ENCODE results near the gene KCNJ14. TPM values are rescaled to one million over a fixed set of nuclear protein-coding genes. Genes with fewer than 3 reads are reported as not detected.

Gene KCNJ14
- total RNA-seq, 1 experiment from 2014 or later, result 1.4 TPM

- no peaks in the 10 kb centered on the region for H4K20me1 ChIP-seq (ENCODE audit: low read length)
- CTCF ChIA-PET, result interaction anchor here (1.5 kb wide), 1 partner anchor 138 kb away, joined by 6 read pairs; no protein-coding TSS in a partner anchor
- TSS peak; percentile 74 for BruUV-seq (replicated peaks)
These were observed 9.5 kb upstream of the KCNJ14 start, which contains the start of gene GRWD1 for GRCh38 chr19:48445606-48446481. Gene GRWD1 (plus strand): TSS chr19:48445983. CDS start chr19:48446006, 23 bp downstream.

GRCh38 chr19:48446579-48446978, 8.8 kb upstream of the KCNJ14 start:
- POLR2A ChIA-PET (ENCODE audit: unreplicated experiment), result no interaction called here
- Histone ChIP-seq H3K9me3 (ENCODE audit: low read length) (no peaks in the 10 kb centered on the region), H3K9ac (ENCODE audit: low read length) (peak overlapping the region; percentile 97), H3K79me2 (ENCODE audit: low read length) (peaks cover 30% of the 10 kb centered on the region), H3K36me3 (ENCODE audit: low read depth, low read length) (peaks cover 32% of the 10 kb centered on the region), H3K27ac (ENCODE audit: low read length) (peak overlapping the region; percentile 73), H2AFZ (ENCODE audit: low read length) (no peak overlapping the region), H3K4me3 (ENCODE audit: low read length) (peak overlapping the region; percentile 87), H3K27me3 (ENCODE audit: low read length) (no peaks in the 10 kb centered on the region), H3K4me2 (ENCODE audit: low read length) (peak overlapping the region; percentile 99), H3K4me1 (ENCODE audit: insufficient read depth, low read length) (peaks cover 18% of the 10 kb centered on the region), H3K9me2 (replicated peaks; ENCODE audit: low read length) (no peaks in the 10 kb centered on the region), H4K20me1 (ENCODE audit: low read length) (no peaks in the 10 kb centered on the region), H3F3A (ENCODE audit: low read length, unreplicated experiment) (no peaks in the 10 kb centered on the region)
- no TSS peak for BruUV-seq (replicated peaks)
- CTCF ChIA-PET, result no interaction called here
- TF ChIP-seq CTCF (conservative IDR thresholded peaks at IDR 0.05; ENCODE audit: low read depth, low read length), result no peak
- TF ChIP-seq EZH2 (IDR thresholded peaks at IDR 0.05; ENCODE audit: low read length, unreplicated experiment), result no peak
- TF ChIP-seq EZH2phosphoT487 (IDR thresholded peaks at IDR 0.05; ENCODE audit: borderline replicate concordance, low read length), result no peak
- ATAC-seq (no peak), DNase-seq (no peak)
- intact Hi-C loops (cut with micrococcal nuclease), result loop anchor here (5.0 kb wide), 1 partner anchor 54 kb away; the partner anchor contains the start of genes GRIN2D and KDELR1

More at GRCh38 chr19:48445606-48446481, 9.5 kb upstream of the KCNJ14 start, which contains the start of gene GRWD1:
- Histone ChIP-seq H3K4me2 (ENCODE audit: low read length) (peak within 1 kb of the TSS; percentile 99), H3K27me3 (ENCODE audit: low read length) (no peaks in the 10 kb centered on the region), H3F3A (ENCODE audit: low read length, unreplicated experiment) (no peaks in the 10 kb centered on the region), H3K4me1 (ENCODE audit: insufficient read depth, low read length) (peaks cover 18% of the 10 kb centered on the region), H2AFZ (ENCODE audit: low read length) (peak within 1 kb of the TSS; percentile 83), H3K9me3 (ENCODE audit: low read length) (no peaks in the 10 kb centered on the region), H3K9me2 (replicated peaks; ENCODE audit: low read length) (no peaks in the 10 kb centered on the region), H3K4me3 (ENCODE audit: low read length) (peak within 1 kb of the TSS; percentile 87), H3K36me3 (ENCODE audit: low read depth, low read length) (peaks cover 25% of the 10 kb centered on the region), H3K79me2 (ENCODE audit: low read length) (peaks cover 30% of the 10 kb centered on the region), H3K27ac (ENCODE audit: low read length) (peak within 1 kb of the TSS; percentile 73), H3K9ac (ENCODE audit: low read length) (peak within 1 kb of the TSS; percentile 97)
- intact Hi-C loops (cut with micrococcal nuclease), result loop anchor here (5.0 kb wide), 1 partner anchor 54 kb away; the partner anchor contains the start of genes GRIN2D and KDELR1
- ATAC-seq (peak; percentile 89), DNase-seq (peak; percentile 94)
- TF ChIP-seq CTCF (conservative IDR thresholded peaks at IDR 0.05; ENCODE audit: low read depth, low read length) (peak; percentile 22; the same call in 1 of the 2 replicates), EZH2phosphoT487 (IDR thresholded peaks at IDR 0.05; ENCODE audit: borderline replicate concordance, low read length) (no peak), EZH2 (IDR thresholded peaks at IDR 0.05; ENCODE audit: low read length, unreplicated experiment) (no peak)
- POLR2A ChIA-PET (ENCODE audit: unreplicated experiment), result no interaction called here

All from PC-3 (cell line).